LNCaP clone FGC (cell line): ENCODE results near the gene SHROOM3.

Source experiments
- DNase-seq: peaks from one replicate; pipeline ENCODE4 v3.0.0-alpha.2; 2011; ENCODE audit warnings: low read depth
- H3K4me3 ChIP-seq: 2 replicates; pipeline ENCODE4 v1.5.1; 2011; ENCODE audit warnings: mild to moderate bottlenecking, low read depth, low read length, control low read depth
- CTCF ChIP-seq: IDR thresholded peaks from 2 replicates; pipeline ENCODE4 v1.5.1; 2012; ENCODE audit warnings: mild to moderate bottlenecking; ENCODE audit not compliant: control insufficient read depth, insufficient read depth; ENCODE audit errors: extremely low read depth

The SHROOM3 gene

GRCh38 chr4:76589402-76589801 lies 154.4 kb downstream of the SHROOM3 start:
- no peak for TF ChIP-seq CTCF
- no peak for DNase-seq
- H3K4me3 ChIP-seq: no peak overlapping the region

GRCh38 chr4:76589872-76590797 lies 155.1 kb downstream of the SHROOM3 start:
- no peak overlapping the region for H3K4me3 ChIP-seq
- no peak for TF ChIP-seq CTCF

GRCh38 chr4:76590798-76591281 lies 155.8 kb downstream of the SHROOM3 start:
- DNase-seq: no peak
- H3K4me3 ChIP-seq: no peak overlapping the region

More at GRCh38 chr4:76589872-76590797, 155.1 kb downstream of the SHROOM3 start:
- no peak for DNase-seq

GRCh38 chr4:76591992-76592391 lies 157.0 kb downstream of the SHROOM3 start:
- H3K4me3 ChIP-seq: no peak overlapping the region
- TF ChIP-seq CTCF: no peak
- no peak for DNase-seq

More at GRCh38 chr4:76590798-76591281, 155.8 kb downstream of the SHROOM3 start:
- no peak for TF ChIP-seq CTCF

GRCh38 chr4:76592460-76592859 lies 157.4 kb downstream of the SHROOM3 start:
- no peak for DNase-seq
- H3K4me3 ChIP-seq: no peak overlapping the region
- no peak for TF ChIP-seq CTCF

GRCh38 chr4:76594173-76594572 lies 159.1 kb downstream of the SHROOM3 start:
- no peak overlapping the region for H3K4me3 ChIP-seq
- peak; percentile 54 for DNase-seq
- no peak for TF ChIP-seq CTCF

- no peak overlapping the region for H3K4me3 ChIP-seq
- DNase-seq: no peak
- TF ChIP-seq CTCF: no peak
These were observed 160.4 kb downstream of the SHROOM3 start for GRCh38 chr4:76595435-76595834.
